ENCODE results near the gene NTRK1. TPM values are rescaled to one million over a fixed set of nuclear protein-coding genes. Genes with fewer than 3 reads are reported as not detected.
A peak's percentile ranks its signal among the peaks of the same experiment; 100 is the strongest.

Gene NTRK1
- 1 to 10 TPM; 9.9 TPM for total RNA-seq

DNA sequence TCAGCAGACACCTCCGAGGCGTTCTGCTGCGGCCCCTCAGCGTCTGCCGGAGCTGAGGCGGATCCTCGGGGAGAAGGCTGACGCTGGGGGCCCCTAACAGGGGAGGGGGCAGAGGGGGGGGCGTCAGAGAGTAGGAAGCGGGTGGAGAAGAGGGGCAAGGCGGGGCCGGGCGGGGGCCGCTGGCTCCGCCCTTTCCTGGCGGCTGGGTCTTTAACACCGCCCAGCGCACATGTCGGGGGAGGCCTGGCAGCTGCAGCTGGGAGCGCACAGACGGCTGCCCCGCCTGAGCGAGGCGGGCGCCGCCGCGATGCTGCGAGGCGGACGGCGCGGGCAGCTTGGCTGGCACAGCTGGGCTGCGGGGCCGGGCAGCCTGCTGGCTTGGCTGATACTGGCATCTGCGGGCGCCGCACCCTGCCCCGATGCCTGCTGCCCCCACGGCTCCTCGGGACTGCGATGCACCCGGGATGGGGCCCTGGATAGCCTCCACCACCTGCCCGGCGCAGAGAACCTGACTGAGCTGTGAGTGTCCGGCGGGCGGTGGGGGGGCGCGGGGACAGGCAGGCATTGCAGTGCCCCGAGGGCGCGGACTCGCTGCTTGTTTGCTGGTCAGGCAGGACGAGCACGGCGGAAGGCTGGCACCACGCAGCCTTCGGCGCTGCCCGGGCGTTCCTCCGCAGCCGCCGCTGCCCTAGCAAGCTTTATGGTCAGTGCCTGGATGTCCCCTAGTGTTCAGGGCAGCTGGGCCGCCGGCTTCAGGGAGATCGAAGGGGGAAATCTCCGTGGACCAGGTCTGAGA is at the start of gene NTRK1:
NTRK1 (plus strand) TSS at position 238 of the 796 bp plus-strand sequence; CDS start at position 308, 70 bp downstream.
- H3K4me3 Mint-ChIP-seq = peak within 1 kb of the TSS; percentile 72
- peaks cover 62% of the 10 kb centered on the region for H3K4me1 Mint-ChIP-seq (ENCODE audit: low read depth)
- peak; percentile 76 for DNase-seq
- H3K9me3 Mint-ChIP-seq (ENCODE audit: insufficient read depth) = no peaks in the 10 kb centered on the region
- ATAC-seq = peak; percentile 88
- no peaks in the 10 kb centered on the region for H3K36me3 Mint-ChIP-seq (ENCODE audit: low read depth)
- CTCF ChIA-PET = interaction anchor here (0.6 to 11.8 kb wide), 36 partner anchors 13 to 475 kb away, joined by 3 to 313 read pairs (median 8); partner anchors contain the start of genes CRABP2, HDGF, ISG20L2 and METTL25B
- peaks cover 39% of the 10 kb centered on the region for H3K27me3 Mint-ChIP-seq (ENCODE audit: low read depth)
- POLR2A ChIA-PET = interaction anchor here (0.6 to 7.7 kb wide), 14 partner anchors 8 to 172 kb away, joined by 3 to 115 read pairs (median 6); partner anchors contain the start of genes HDGF, ISG20L2, METTL25B and PRCC
- peak within 1 kb of the TSS; percentile 54 for H3K27ac Mint-ChIP-seq

GRCh38 chr1:156811168-156811567 is 49.5 kb upstream of the NTRK1 start:
- Mint-ChIP-seq H3K36me3 (ENCODE audit: low read depth) (peaks cover 91% of the 10 kb centered on the region), H3K27me3 (ENCODE audit: low read depth) (no peaks in the 10 kb centered on the region), H3K4me1 (ENCODE audit: low read depth) (peaks cover 78% of the 10 kb centered on the region), H3K4me3 (no peak overlapping the region), H3K9me3 (ENCODE audit: insufficient read depth) (no peaks in the 10 kb centered on the region), H3K27ac (peak overlapping the region; percentile 100)
- no peak for ATAC-seq
- CTCF ChIA-PET = interaction anchor here (1.9 to 11.2 kb wide), 4 partner anchors 11 to 85 kb away, joined by 5 to 164 read pairs (median 54); partner anchors contain the start of genes INSRR and NTRK1
- POLR2A ChIA-PET = interaction anchor here (1.0 to 5.7 kb wide), 2 partner anchors 10 to 38 kb away, joined by 4 to 30 read pairs; no protein-coding TSS in a partner anchor
- no peak for DNase-seq

GRCh38 chr1:156812293-156812990 is 48.2 kb upstream of the NTRK1 start:
- POLR2A ChIA-PET = interaction anchor here (2.4 to 5.7 kb wide), 2 partner anchors 11 to 36 kb away, joined by 10 to 30 read pairs; no protein-coding TSS in a partner anchor
- H3K36me3 Mint-ChIP-seq (ENCODE audit: low read depth) = peaks cover 84% of the 10 kb centered on the region
- peaks cover 78% of the 10 kb centered on the region for H3K4me1 Mint-ChIP-seq (ENCODE audit: low read depth)
- CTCF ChIA-PET = interaction anchor here (0.9 to 11.2 kb wide), 12 partner anchors 10 to 151 kb away, joined by 3 to 164 read pairs (median 8); partner anchors contain the start of genes INSRR, MRPL24 and NTRK1
- DNase-seq (no peak), ATAC-seq (no peak)
- H3K27ac Mint-ChIP-seq = peak overlapping the region; percentile 100
- H3K9me3 Mint-ChIP-seq (ENCODE audit: insufficient read depth) = no peaks in the 10 kb centered on the region
- H3K4me3 Mint-ChIP-seq = peak overlapping the region; percentile 92
- H3K27me3 Mint-ChIP-seq (ENCODE audit: low read depth) = no peaks in the 10 kb centered on the region

DNA sequence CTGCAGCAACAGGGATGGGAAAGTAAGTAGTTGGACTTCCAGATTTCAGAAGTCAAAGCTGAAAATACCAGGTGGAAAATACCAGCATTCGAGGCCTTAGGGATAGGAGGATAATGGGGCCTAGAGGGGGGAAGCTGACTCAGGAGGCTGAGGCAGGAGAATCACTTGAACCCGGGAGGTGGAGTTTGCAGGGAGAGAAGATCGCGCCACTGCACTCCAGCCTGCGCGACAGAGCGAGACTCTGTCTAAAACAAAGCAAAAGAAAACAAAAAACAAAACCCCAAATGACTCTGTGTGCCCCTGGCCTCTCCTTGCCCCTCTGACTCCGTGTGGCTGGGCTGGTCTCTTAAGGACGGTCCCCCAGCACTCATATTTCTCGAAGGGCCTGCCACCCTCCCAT is 47.4 kb upstream of the NTRK1 start:
- ChIA-PET POLR2A (interaction anchor here (0.6 to 5.7 kb wide), 6 partner anchors 7 to 48 kb away, joined by 3 to 39 read pairs (median 8); no protein-coding TSS in a partner anchor), CTCF (interaction anchor here (1.0 to 11.2 kb wide), 15 partner anchors 9 to 79 kb away, joined by 3 to 164 read pairs (median 6); partner anchors contain the start of genes INSRR, MRPL24, NTRK1 and PEAR1)
- ATAC-seq (no peak), DNase-seq (no peak)
- Mint-ChIP-seq H3K36me3 (ENCODE audit: low read depth) (peaks cover 76% of the 10 kb centered on the region), H3K9me3 (ENCODE audit: insufficient read depth) (no peaks in the 10 kb centered on the region), H3K27ac (peak overlapping the region; percentile 100), H3K4me1 (ENCODE audit: low read depth) (peaks cover 74% of the 10 kb centered on the region), H3K27me3 (ENCODE audit: low read depth) (no peaks in the 10 kb centered on the region), H3K4me3 (peak overlapping the region; percentile 92)

- peaks cover 70% of the 10 kb centered on the region for H3K4me1 Mint-ChIP-seq (ENCODE audit: low read depth)
- DNase-seq (peak; percentile 83), ATAC-seq (peak; percentile 55)
- H3K27ac Mint-ChIP-seq = peak overlapping the region; percentile 100
- peaks cover 71% of the 10 kb centered on the region for H3K36me3 Mint-ChIP-seq (ENCODE audit: low read depth)
- ChIA-PET CTCF (interaction anchor here (0.7 to 11.2 kb wide), 27 partner anchors 8 to 152 kb away, joined by 3 to 164 read pairs (median 4); partner anchors contain the start of genes INSRR, MRPL24, NTRK1 and PEAR1), POLR2A (interaction anchor here (0.6 to 5.7 kb wide), 6 partner anchors 8 to 48 kb away, joined by 3 to 39 read pairs (median 8); no protein-coding TSS in a partner anchor)
- no peaks in the 10 kb centered on the region for H3K9me3 Mint-ChIP-seq (ENCODE audit: insufficient read depth)
- H3K4me3 Mint-ChIP-seq = peak overlapping the region; percentile 92
- no peaks in the 10 kb centered on the region for H3K27me3 Mint-ChIP-seq (ENCODE audit: low read depth)
Measured at GRCh38 chr1:156813750-156814570, 46.7 kb upstream of the NTRK1 start.

GRCh38 chr1:156814571-156815260 is 45.9 kb upstream of the NTRK1 start:
- H3K4me3 Mint-ChIP-seq = peak overlapping the region; percentile 92
- peaks cover 65% of the 10 kb centered on the region for H3K36me3 Mint-ChIP-seq (ENCODE audit: low read depth)
- ChIA-PET POLR2A (interaction anchor here (1.2 to 5.7 kb wide), 5 partner anchors 9 to 47 kb away, joined by 5 to 39 read pairs (median 10); no protein-coding TSS in a partner anchor), CTCF (interaction anchor here (0.7 to 11.2 kb wide), 25 partner anchors 8 to 151 kb away, joined by 3 to 164 read pairs (median 4); partner anchors contain the start of genes INSRR, MRPL24, NTRK1 and PEAR1)
- peak overlapping the region; percentile 100 for H3K27ac Mint-ChIP-seq
- peaks cover 65% of the 10 kb centered on the region for H3K4me1 Mint-ChIP-seq (ENCODE audit: low read depth)
- ATAC-seq (no peak), DNase-seq (peak; percentile 43)
- no peaks in the 10 kb centered on the region for H3K27me3 Mint-ChIP-seq (ENCODE audit: low read depth)
- H3K9me3 Mint-ChIP-seq (ENCODE audit: insufficient read depth) = no peaks in the 10 kb centered on the region

DNA sequence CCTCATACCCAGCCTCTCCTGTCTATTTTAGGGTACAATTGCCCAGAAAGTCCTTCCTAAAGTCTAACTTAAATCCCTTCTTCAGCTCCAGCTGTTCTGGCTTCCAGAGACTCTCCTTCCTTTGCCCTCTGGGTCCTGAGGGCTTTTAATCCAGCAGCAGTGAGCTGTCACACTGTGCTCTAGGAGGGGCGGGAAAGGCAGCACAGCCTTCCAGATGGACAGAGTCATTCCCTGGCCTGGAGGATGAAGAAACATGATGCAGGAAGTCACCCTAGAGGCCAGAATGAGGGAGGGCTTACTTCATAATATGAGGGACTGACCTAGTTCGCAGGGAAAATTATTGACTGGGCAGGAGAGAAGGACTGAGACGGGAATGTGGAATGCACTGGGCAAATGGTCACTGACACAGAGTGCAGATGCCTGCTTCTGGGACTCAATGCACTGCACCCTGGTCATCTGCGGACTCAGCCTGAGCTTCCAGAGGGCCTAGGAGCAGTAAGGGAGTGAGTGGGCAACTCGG is 45.3 kb upstream of the NTRK1 start:
- Mint-ChIP-seq H3K36me3 (ENCODE audit: low read depth) (peaks cover 60% of the 10 kb centered on the region), H3K27me3 (ENCODE audit: low read depth) (no peaks in the 10 kb centered on the region), H3K9me3 (ENCODE audit: insufficient read depth) (no peaks in the 10 kb centered on the region), H3K4me3 (peak overlapping the region; percentile 92), H3K4me1 (ENCODE audit: low read depth) (peaks cover 62% of the 10 kb centered on the region), H3K27ac (peak overlapping the region; percentile 100)
- DNase-seq (no peak), ATAC-seq (no peak)
- ChIA-PET POLR2A (interaction anchor here (1.9 to 5.5 kb wide), 4 partner anchors 9 to 87 kb away, joined by 9 to 39 read pairs (median 16); partner anchors contain the start of genes ISG20L2, METTL25B and NTRK1), CTCF (interaction anchor here (1.2 to 11.2 kb wide), 6 partner anchors 11 to 89 kb away, joined by 3 to 164 read pairs (median 34); partner anchors contain the start of genes INSRR and NTRK1)

GRCh38 chr1:156815961-156816422 is 44.7 kb upstream of the NTRK1 start:
- H3K27me3 Mint-ChIP-seq (ENCODE audit: low read depth) = no peaks in the 10 kb centered on the region
- DNase-seq = no peak

GRCh38 chr1:156816561-156817328 is 43.9 kb upstream of the NTRK1 start, which contains the start of gene SH2D2A:
Gene SH2D2A (minus strand): TSS chr1:156816848. CDS start chr1:156816708, 140 bp downstream.
- Mint-ChIP-seq H3K36me3 (ENCODE audit: low read depth) (peaks cover 50% of the 10 kb centered on the region), H3K4me1 (ENCODE audit: low read depth) (peaks cover 65% of the 10 kb centered on the region), H3K27ac (peak within 1 kb of the TSS; percentile 100), H3K4me3 (peak within 1 kb of the TSS; percentile 92), H3K27me3 (ENCODE audit: low read depth) (peaks cover 2% of the 10 kb centered on the region), H3K9me3 (ENCODE audit: insufficient read depth) (no peaks in the 10 kb centered on the region)
- CTCF ChIA-PET = interaction anchor here (0.9 to 11.2 kb wide), 7 partner anchors 15 to 91 kb away, joined by 3 to 164 read pairs (median 22); partner anchors contain the start of genes INSRR and NTRK1
- POLR2A ChIA-PET = interaction anchor here (0.6 to 5.5 kb wide), 15 partner anchors 9 to 103 kb away, joined by 3 to 39 read pairs (median 4); partner anchors contain the start of genes ISG20L2, METTL25B, MRPL24 and NTRK1
- ATAC-seq = peak; percentile 85
- peak; percentile 98 for DNase-seq

More at GRCh38 chr1:156815961-156816422, 44.7 kb upstream of the NTRK1 start:
- ChIA-PET CTCF (interaction anchor here (1.2 to 11.2 kb wide), 6 partner anchors 10 to 90 kb away, joined by 3 to 164 read pairs (median 34); partner anchors contain the start of genes INSRR and NTRK1), POLR2A (interaction anchor here (0.6 to 5.5 kb wide), 14 partner anchors 10 to 102 kb away, joined by 3 to 39 read pairs (median 4); partner anchors contain the start of genes ISG20L2, METTL25B and NTRK1)
- H3K27ac Mint-ChIP-seq = peak overlapping the region; percentile 100
- H3K9me3 Mint-ChIP-seq (ENCODE audit: insufficient read depth) = no peaks in the 10 kb centered on the region
- peaks cover 57% of the 10 kb centered on the region for H3K36me3 Mint-ChIP-seq (ENCODE audit: low read depth)
- no peak for ATAC-seq
- peak overlapping the region; percentile 92 for H3K4me3 Mint-ChIP-seq
- peaks cover 65% of the 10 kb centered on the region for H3K4me1 Mint-ChIP-seq (ENCODE audit: low read depth)

Data from activated CD8-positive, alpha-beta T cell treated with anti-CD3 and anti-CD28 coated beads, Interleukin-2, amount 10 ng/mL, durations not matched to agents 7 days and 5 days (primary cell).